Omental fat pad (tissue), 4 donors: ENCODE results near the gene PIGQ. TPM values are rescaled to one million over a fixed set of nuclear protein-coding genes. Genes with fewer than 3 reads are reported as not detected.

ENCODE experiments used
- ATAC-seq: fragments of 150-250 bp; one replicate; pipeline ENCODE4 v1.9.1; 2016; ENCODE audit warnings: mild to moderate bottlenecking, moderate library complexity; ENCODE audit not compliant: low FRiP score
- DNase-seq: peaks from one replicate; pipeline ENCODE4 v3.0.0-alpha.2; 2019; ENCODE audit warnings: low spot score
- CTCF ChIP-seq, 3 donors: fragments of 450-650 bp; IDR thresholded peaks; one replicate each; pipeline ENCODE4 v1.5.1; 2016 to 2017; ENCODE audit warnings: antibody characterized with exemption in 3 of 3, mild to moderate bottlenecking in 3 of 3, moderate library complexity in 2 of 3
- total RNA-seq, 4 donors: library from RNA; depleted of rRNA; stranded (reverse); fragments of >200 nt; gene quantifications; one replicate each; pipeline ENCODE4 v1.1.0, GENCODE V29; 2016

Gene PIGQ
- total RNA-seq, 4 donors from 2014 or later, result 22.0 to 25.1 (median 23.8) TPM

DNA sequence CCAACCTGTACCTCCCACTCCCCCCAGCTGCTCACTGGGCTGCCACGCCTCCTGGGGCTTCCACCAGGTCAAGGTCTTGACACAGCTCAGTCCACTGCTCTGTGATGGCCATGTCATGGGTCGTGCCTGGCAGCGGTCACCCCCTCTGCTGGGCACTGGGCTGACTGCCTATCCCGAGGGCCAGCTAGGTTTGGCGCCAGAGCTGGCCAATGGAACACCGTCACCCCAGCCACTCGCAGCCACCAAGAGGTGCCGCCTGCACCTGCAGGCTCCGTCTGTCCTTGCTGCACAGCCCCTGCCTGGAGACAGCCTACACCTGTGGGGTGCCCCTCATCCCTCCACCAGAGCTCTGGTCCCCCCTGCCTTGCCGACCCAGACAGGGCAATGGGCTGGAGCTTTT is 15.6 kb downstream of the PIGQ start:
- no peak for TF ChIP-seq CTCF (IDR thresholded peaks at IDR 0.05)
- DNase-seq (no peak), ATAC-seq (no peak)

DNA sequence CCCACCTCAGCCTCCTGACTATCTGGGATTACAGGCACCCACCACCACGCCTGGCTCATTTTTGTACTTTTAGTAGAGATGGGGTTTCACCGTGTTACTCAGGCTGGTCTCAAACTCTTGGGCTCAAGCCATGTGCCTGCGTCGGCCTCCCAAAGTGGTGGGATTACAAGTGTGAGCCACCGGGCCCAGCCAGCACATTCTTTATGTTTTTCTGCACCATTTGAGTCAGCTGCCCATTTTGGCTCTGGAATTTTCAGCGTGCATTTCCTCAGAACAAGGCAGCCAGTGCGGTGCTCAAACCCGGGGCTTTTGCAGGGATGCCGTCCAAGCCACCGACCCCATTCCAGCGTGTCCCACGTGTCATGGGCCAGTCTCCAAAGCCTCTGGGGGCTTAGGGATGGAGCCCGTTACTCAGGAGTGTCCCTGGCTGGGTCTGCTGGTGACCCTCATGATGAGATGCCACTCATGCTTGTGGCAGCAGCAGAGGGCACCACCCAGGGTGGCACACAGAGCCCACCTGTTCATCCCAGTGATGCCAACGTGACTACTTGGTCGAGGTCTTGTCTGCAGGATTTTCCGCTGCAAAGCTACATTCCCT is 16.4 kb downstream of the PIGQ start:
- no peak for TF ChIP-seq CTCF (IDR thresholded peaks at IDR 0.05)
- DNase-seq (no peak), ATAC-seq (no peak)

GRCh38 chr16:586645-587590 is 17.1 kb downstream of the PIGQ start:
- DNase-seq (no peak), ATAC-seq (no peak)
- no peak for TF ChIP-seq CTCF (IDR thresholded peaks at IDR 0.05)

GRCh38 chr16:588639-588888 is 18.8 kb downstream of the PIGQ start:
- peak; percentile 9 for ATAC-seq
- DNase-seq, result no peak
- no peak for TF ChIP-seq CTCF (IDR thresholded peaks at IDR 0.05)

GRCh38 chr16:588889-589657 is 19.3 kb downstream of the PIGQ start:
- TF ChIP-seq CTCF (IDR thresholded peaks at IDR 0.05), result no peak
- ATAC-seq, result peak; percentile 89
- peak; percentile 99 for DNase-seq

DNA sequence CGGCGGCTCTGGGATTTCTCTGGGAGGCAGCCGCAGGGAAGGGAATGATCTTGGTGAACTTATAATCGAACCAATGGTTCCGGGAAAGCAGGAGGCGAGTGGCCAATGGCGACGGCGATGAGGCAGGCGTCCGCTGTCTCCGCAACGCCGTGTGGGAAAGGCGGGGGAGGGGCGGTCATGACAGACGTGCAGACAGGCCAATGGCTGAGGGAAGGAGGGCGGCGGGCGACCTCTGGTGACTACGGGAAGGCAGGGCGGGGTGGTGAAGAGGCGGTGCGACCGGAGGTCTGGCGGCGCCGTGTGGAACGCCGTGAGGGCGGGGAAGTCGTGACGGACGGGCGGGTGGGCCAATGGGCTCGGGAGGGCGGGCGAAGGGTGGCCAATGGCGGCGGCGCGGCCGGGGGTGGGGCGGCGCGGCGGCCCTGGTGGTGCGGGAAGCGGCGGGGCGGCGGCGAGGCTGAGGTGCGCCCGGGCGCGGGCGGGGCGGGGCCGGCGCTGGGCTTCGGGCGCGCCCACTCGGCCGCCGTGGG is 20.0 kb downstream of the PIGQ start, which contains the start of gene RAB40C:
Gene RAB40C, plus strand, starts transcription at position 409 of the 530 bp plus-strand sequence. CDS start 226 bp downstream, outside the sequence.
- ATAC-seq, result peak; percentile 94
- no peak for TF ChIP-seq CTCF (IDR thresholded peaks at IDR 0.05)
- DNase-seq, result peak; percentile 93
